Subcutaneous abdominal adipose tissue (tissue), 5 donors: ENCODE results near the gene CISH.
A peak's percentile ranks its signal among the peaks of the same experiment; 100 is the strongest.

Experiments used
- H3K27ac ChIP-seq: one replicate; pipeline ENCODE4 v1.7.0; 2013; ENCODE audit warnings: low read depth, mild to moderate bottlenecking, inconsistent platforms, low read length, moderate library complexity
- H3K27me3 ChIP-seq, 5 donors: one replicate each; pipeline ENCODE4 v1.7.0; 2013; ENCODE audit warnings: low read length in 5 of 5, inconsistent platforms in 1 of 5; ENCODE audit not compliant: control insufficient read depth in 5 of 5, insufficient read depth in 4 of 5
- H3K36me3 ChIP-seq, 5 donors: one replicate each; pipeline ENCODE4 v1.7.0; 2013; ENCODE audit warnings: low read length in 5 of 5; ENCODE audit not compliant: control insufficient read depth in 5 of 5, insufficient read depth in 5 of 5
- H3K4me1 ChIP-seq, 5 donors: one replicate each; pipeline ENCODE4 v1.7.0; 2013; ENCODE audit warnings: low read length in 5 of 5, mild to moderate bottlenecking in 3 of 5, moderate library complexity in 1 of 5; ENCODE audit not compliant: control insufficient read depth in 5 of 5, insufficient read depth in 5 of 5
- H3K4me3 ChIP-seq, 5 donors: one replicate each; pipeline ENCODE4 v1.7.0; 2013; ENCODE audit warnings: low read length in 5 of 5, low read depth in 1 of 5
- H3K9ac ChIP-seq, 5 donors: one replicate each; pipeline ENCODE4 v1.7.0; 2013; ENCODE audit warnings: low read length in 5 of 5, mild to moderate bottlenecking in 4 of 5, moderate library complexity in 3 of 5
- H3K9me3 ChIP-seq, 5 donors: one replicate each; pipeline ENCODE4 v1.7.0; 2013; ENCODE audit warnings: low read length in 5 of 5; ENCODE audit not compliant: control insufficient read depth in 5 of 5
- donor health status: healthy.
- donor health status: healthy.
- donor health status: healthy.
- donor health status: healthy.
- donor health status: healthy.

Gene CISH

GRCh38 chr3:50587806-50588758 lies 23.5 kb downstream of the CISH start:
- Histone ChIP-seq H3K27me3 (no peaks in the 10 kb centered on the region), H3K4me3 (no peak overlapping the region), H3K9ac (peak overlapping the region in 1 of 5 donors; percentile 28), H3K36me3 (no peaks in the 10 kb centered on the region), H3K27ac (no peak overlapping the region), H3K9me3 (no peaks in the 10 kb centered on the region), H3K4me1 (peaks cover 14 to 60% (median 41%) of the 10 kb centered on the region in 5 donors)

GRCh38 chr3:50587373-50587772 lies 24.2 kb downstream of the CISH start:
- Histone ChIP-seq H3K27ac (no peak overlapping the region), H3K27me3 (no peaks in the 10 kb centered on the region), H3K36me3 (peaks cover 0 to 5% (median 0%) of the 10 kb centered on the region in 5 donors), H3K9ac (no peak overlapping the region), H3K4me3 (no peak overlapping the region), H3K4me1 (peaks cover 16 to 60% (median 39%) of the 10 kb centered on the region in 5 donors), H3K9me3 (no peaks in the 10 kb centered on the region)

GRCh38 chr3:50586763-50587070 lies 24.9 kb downstream of the CISH start:
- Histone ChIP-seq H3K9me3 (no peaks in the 10 kb centered on the region), H3K4me1 (peaks cover 13 to 61% (median 40%) of the 10 kb centered on the region in 5 donors), H3K4me3 (no peak overlapping the region), H3K27me3 (no peaks in the 10 kb centered on the region), H3K27ac (no peak overlapping the region), H3K9ac (no peak overlapping the region), H3K36me3 (peaks cover 0 to 12% (median 2%) of the 10 kb centered on the region in 5 donors)

- Histone ChIP-seq H3K27me3 (no peaks in the 10 kb centered on the region), H3K4me1 (peaks cover 13 to 61% (median 43%) of the 10 kb centered on the region in 5 donors), H3K9me3 (no peaks in the 10 kb centered on the region), H3K27ac (no peak overlapping the region), H3K4me3 (no peak overlapping the region), H3K36me3 (peaks cover 0 to 18% (median 6%) of the 10 kb centered on the region in 5 donors), H3K9ac (no peak overlapping the region)
Observed at GRCh38 chr3:50585919-50586762, 25.4 kb downstream of the CISH start.

GRCh38 chr3:50584391-50584790 lies 27.2 kb downstream of the CISH start:
- H3K27ac ChIP-seq = peak overlapping the region; percentile 85
- H3K27me3 ChIP-seq = no peaks in the 10 kb centered on the region
- no peak overlapping the region for H3K4me3 ChIP-seq
- peaks cover 9 to 62% (median 41%) of the 10 kb centered on the region in 5 donors for H3K4me1 ChIP-seq
- no peaks in the 10 kb centered on the region for H3K9me3 ChIP-seq
- H3K9ac ChIP-seq = peak overlapping the region in 1 of 5 donors; percentile 32
- H3K36me3 ChIP-seq = peaks cover 0 to 30% (median 23%) of the 10 kb centered on the region in 5 donors

- no peaks in the 10 kb centered on the region for H3K27me3 ChIP-seq
Observed at GRCh38 chr3:50583897-50584296, 27.7 kb downstream of the CISH start.

GRCh38 chr3:50582083-50582482 lies 29.5 kb downstream of the CISH start:
- H3K4me1 ChIP-seq = peaks cover 9 to 54% (median 41%) of the 10 kb centered on the region in 5 donors
- H3K36me3 ChIP-seq = peaks cover 0 to 51% (median 40%) of the 10 kb centered on the region in 5 donors
- H3K9ac ChIP-seq = no peak overlapping the region
- no peak overlapping the region for H3K4me3 ChIP-seq
- no peaks in the 10 kb centered on the region for H3K9me3 ChIP-seq
- peak overlapping the region; percentile 85 for H3K27ac ChIP-seq
- H3K27me3 ChIP-seq = no peaks in the 10 kb centered on the region

More at GRCh38 chr3:50583897-50584296, 27.7 kb downstream of the CISH start:
- Histone ChIP-seq H3K9ac (peak overlapping the region in 3 of 5 donors; percentile 14 to 59 (median 45)), H3K4me1 (peaks cover 9 to 60% (median 41%) of the 10 kb centered on the region in 5 donors), H3K4me3 (no peak overlapping the region), H3K36me3 (peaks cover 0 to 34% (median 27%) of the 10 kb centered on the region in 5 donors), H3K9me3 (no peaks in the 10 kb centered on the region), H3K27ac (peak overlapping the region; percentile 85)

- Histone ChIP-seq H3K36me3 (peaks cover 0 to 58% (median 46%) of the 10 kb centered on the region in 5 donors), H3K4me3 (no peak overlapping the region), H3K27me3 (no peaks in the 10 kb centered on the region), H3K27ac (peak overlapping the region; percentile 85), H3K9ac (no peak overlapping the region), H3K9me3 (no peaks in the 10 kb centered on the region), H3K4me1 (peaks cover 9 to 54% (median 41%) of the 10 kb centered on the region in 5 donors)
Observed at GRCh38 chr3:50581459-50581842, 30.1 kb downstream of the CISH start.

- Histone ChIP-seq H3K36me3 (peaks cover 0 to 63% (median 52%) of the 10 kb centered on the region in 5 donors), H3K9me3 (no peaks in the 10 kb centered on the region), H3K9ac (peak overlapping the region in 1 of 5 donors; percentile 15), H3K4me1 (peaks cover 9 to 53% (median 41%) of the 10 kb centered on the region in 5 donors), H3K27ac (no peak overlapping the region), H3K4me3 (no peak overlapping the region), H3K27me3 (no peaks in the 10 kb centered on the region)
Observed at GRCh38 chr3:50580683-50581458, 30.7 kb downstream of the CISH start.
